Fibroblast of villous mesenchyme (primary cell): ENCODE data around the gene WNT8B. TPM values are rescaled to one million over a fixed set of nuclear protein-coding genes. Genes with fewer than 3 reads are reported as not detected.

Experiments used
- DNase-seq: peaks from one replicate; pipeline ENCODE4 v3.0.0-alpha.2; 2010; ENCODE audit warnings: low read depth
- H3K4me3 ChIP-seq: 2 replicates; pipeline ENCODE4 v1.5.1; 2011; ENCODE audit warnings: low read depth, mild to moderate bottlenecking, low read length
- CTCF ChIP-seq: IDR thresholded peaks from 2 replicates; pipeline ENCODE4 v1.5.1; 2012; ENCODE audit warnings: low read depth, mild to moderate bottlenecking, low read length; ENCODE audit not compliant: insufficient read depth
- total RNA-seq: library from RNA; depleted of rRNA; stranded (reverse); fragments of >200 nt; gene quantifications from 2 replicates; pipeline ENCODE4 v1.2.3, GENCODE V29; 2012

Gene WNT8B
- total RNA-seq, 1 donor = not detected

GRCh38 chr10:100505164-100505563 lies 42.4 kb downstream of the WNT8B start:
- no peak for DNase-seq
- no peak overlapping the region for H3K4me3 ChIP-seq
- no peak for TF ChIP-seq CTCF

GRCh38 chr10:100506596-100507356 lies 44.0 kb downstream of the WNT8B start:
- peak; percentile 44 for DNase-seq
- no peak overlapping the region for H3K4me3 ChIP-seq
- no peak for TF ChIP-seq CTCF

DNA sequence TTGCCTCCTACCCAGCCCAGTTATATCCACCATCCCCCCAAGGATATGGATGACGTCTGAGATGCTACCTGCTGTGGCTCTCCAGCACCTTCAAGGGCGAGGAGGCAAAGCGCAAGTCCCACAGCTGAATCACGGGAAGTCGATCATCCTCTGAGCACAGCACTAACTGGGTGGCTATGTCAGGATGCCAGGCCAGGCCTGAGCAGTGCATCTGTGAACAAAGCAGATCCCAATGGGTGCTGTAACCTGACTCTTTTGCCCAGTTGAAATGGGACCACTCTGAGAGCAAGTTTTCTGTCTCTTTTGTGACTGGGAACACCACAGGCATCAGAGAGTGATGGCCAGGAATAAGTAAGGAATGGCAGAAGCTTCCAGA lies 44.5 kb downstream of the WNT8B start:
- no peak overlapping the region for H3K4me3 ChIP-seq
- DNase-seq = no peak
- no peak for TF ChIP-seq CTCF

DNA sequence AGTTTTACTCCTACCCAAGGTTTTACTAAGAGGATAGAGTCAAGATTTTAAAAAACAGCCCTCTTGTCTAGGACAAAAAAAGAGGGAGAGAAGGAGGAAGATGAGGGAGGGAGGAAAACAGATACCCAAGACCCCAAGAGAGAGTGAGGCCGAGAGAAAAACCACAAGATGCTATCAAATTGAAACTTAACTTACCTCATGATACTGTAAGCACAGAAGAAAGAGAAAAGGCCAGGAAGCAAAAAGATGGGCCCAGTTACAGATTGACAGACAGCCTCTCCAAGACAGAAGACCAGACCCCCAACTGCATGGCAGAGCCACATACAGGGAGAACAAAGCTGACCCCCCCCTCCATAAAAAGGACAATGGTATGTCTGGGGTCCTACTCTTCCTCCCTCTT lies 45.5 kb downstream of the WNT8B start:
- H3K4me3 ChIP-seq = no peak overlapping the region
- TF ChIP-seq CTCF = no peak
- no peak for DNase-seq

DNA sequence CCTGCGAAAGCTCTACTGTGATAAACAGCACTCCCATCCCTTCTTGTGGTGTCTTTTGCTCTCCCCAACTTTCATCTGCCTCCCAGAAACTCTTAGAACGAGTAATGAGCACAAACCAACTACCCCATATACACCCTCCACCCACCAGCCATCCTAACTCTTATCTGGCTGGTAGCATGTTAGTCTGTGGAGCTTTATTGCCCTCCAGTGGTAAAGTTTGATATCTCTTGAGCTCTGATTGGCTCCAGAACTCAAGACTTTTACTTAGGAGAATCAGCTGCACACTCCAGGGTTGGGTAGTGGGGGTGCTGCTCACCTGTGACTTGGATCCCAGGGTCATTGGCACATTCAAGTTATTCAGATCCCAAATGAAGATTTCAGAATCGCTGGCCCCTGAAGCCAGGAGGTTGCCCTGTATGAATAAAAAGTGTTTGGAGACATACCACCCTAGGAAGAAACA lies 45.9 kb downstream of the WNT8B start:
- no peak overlapping the region for H3K4me3 ChIP-seq
- peak; percentile 74 for TF ChIP-seq CTCF
- DNase-seq = peak; percentile 61

- no peak overlapping the region for H3K4me3 ChIP-seq
- DNase-seq = no peak
- no peak for TF ChIP-seq CTCF
Measured at GRCh38 chr10:100509241-100509840, 46.5 kb downstream of the WNT8B start.
